Daoy (cell line): ENCODE results near the gene RPS6KA6. TPM values are rescaled to one million over a fixed set of nuclear protein-coding genes. Genes with fewer than 3 reads are reported as not detected.
A peak's percentile ranks its signal among the peaks of the same experiment; 100 is the strongest.

Experiments
- DNase-seq: peaks from one replicate; pipeline ENCODE4 v3.0.0-alpha.2; 2015; ENCODE audit warnings: low read depth
- total RNA-seq: library from RNA; depleted of rRNA; stranded (reverse); fragments of >200 nt; shearing (Covaris generic); gene quantifications from 2 replicates; pipeline ENCODE4 v1.2.3, GENCODE V29; 2014; rRNA removed

Gene RPS6KA6
- total RNA-seq: 0.80 and 1.1 TPM in 2 replicates

DNA sequence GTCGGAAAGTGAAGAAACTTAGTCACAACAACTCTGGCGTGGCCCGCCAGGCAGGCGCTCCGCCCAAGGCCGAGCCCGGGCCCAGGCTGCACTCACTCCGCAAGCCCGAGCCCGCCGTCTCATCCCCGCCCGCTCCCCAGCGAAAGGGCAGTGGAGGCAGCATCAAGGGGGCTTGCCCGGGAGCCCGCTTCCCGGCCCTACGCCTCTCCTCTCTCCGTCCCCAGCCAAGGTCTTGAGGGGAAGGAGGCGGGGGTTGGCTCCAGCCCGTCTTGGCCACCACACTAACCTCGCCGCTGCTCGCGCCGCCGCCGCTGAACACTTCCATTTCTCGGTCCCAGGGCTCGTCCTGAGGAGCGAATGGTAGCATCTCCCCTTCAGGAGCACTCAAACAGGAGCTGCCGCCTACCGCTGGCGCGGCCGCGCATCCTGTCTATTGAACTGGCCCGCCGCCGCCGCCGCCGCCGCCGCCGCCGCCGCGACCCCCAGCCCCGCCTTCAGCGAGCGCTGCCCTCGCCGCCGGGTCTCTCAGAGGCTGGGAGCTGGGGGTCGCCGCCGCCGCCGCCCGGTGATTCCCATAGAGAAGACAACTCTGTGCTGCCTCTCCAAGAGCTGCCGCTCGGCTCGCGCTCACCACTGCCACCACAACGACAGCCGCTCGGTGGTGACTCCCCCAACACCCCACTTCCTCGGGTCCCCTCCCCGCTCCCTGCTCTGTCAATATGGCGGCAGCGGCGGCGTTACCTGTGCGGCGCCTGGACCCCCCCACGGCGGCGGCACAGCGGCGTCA is at the start of gene RPS6KA6:
Gene RPS6KA6 (minus strand): TSS at position 667 of the 787 bp plus-strand sequence. CDS start 300 bp downstream, at position 367.
- peak; percentile 3 for DNase-seq

DNA sequence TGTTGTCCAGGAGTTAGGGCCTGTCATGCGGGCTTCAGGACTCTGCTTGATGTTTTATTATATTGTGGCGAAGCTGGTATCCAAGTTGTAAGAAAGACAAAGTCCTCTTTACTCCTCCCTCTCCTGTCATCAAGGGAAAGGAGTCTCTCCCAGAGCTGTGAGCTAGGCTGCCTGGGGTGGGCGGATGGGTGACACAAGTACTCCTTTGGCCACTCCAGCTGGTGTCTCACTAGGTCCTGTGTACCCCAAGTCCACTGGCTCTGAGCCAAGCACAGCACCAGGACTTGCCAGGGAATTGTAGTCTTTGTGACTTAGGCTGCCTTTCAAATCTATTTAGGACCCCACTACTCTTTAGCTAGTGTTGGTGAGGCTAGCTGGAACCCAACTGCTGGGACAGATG is 36.7 kb upstream of the RPS6KA6 start:
- no peak for DNase-seq

DNA sequence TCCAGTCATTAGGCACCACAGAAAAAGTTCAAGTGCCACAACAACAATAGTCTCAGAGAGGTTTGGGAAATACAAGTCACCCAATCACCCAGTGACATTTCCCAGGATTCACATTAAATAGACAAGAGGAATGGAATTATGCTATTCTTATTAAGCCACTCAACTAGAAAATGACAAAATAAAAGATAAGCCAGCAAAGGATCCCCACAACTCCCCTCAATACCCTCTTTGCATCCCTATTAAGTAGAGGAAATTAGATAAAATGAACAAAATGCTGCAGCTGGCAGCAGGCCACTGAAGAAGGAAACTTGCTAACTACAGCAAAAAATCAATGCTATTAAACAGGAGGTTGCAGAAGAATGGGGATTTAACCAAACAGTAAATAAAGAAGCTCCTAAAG is 35.3 kb upstream of the RPS6KA6 start:
- no peak for DNase-seq

DNA sequence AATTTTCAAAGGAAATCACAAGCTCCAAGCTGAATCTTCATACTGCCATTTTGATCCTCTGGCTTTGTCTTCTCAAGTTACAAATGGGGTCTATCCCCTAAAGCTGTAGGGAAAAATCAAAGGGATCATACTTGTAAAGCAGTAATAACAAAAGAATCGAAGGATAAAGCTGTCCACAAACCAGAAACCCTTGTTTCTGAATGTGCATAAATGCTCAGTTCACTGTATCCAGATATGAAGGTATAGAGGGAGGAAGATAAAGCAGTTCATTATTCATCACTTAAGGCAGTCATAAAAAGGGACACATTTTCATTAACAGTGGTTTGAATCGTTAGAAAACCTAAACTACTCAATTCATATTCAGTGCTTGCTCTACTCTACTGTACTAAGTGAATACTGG is 33.2 kb upstream of the RPS6KA6 start:
- DNase-seq: no peak

DNA sequence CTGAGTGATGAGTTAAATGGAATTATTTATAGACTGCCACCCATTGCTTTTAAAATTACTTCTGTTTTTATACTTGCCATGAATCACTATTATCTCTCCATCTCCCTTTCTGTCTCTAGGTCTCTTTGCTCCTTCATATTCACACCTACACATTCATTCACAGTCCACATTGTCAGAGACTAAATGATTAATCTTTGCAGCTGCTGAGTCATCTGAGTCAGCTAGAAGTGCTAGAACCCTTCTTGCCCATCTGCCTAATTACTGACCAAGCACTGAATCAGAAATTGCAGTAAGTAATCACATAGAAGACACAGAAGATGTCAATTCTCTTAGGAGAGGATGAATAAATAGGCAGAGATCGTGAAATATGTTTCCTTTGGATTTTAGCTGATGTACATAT is 31.6 kb upstream of the RPS6KA6 start:
- DNase-seq: no peak

DNA sequence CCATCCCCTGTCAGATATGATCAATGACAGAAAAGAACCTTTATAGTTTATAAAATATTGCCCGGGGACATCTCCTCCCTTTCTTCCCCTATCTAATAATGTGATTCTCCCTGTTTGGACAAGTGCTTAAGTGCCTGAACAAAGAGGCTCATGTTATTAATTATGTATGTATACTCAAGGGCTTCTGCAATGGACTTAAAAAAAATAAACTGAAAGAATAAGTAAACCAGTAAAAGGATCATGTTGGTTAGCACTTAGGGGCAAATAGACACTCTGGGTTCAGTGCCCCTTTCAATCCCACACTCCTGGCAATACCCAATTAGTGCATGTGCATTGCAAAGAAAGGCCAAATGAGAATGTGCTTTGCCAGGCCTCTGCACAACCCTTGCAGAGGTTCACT is 30.7 kb upstream of the RPS6KA6 start:
- no peak for DNase-seq

DNA sequence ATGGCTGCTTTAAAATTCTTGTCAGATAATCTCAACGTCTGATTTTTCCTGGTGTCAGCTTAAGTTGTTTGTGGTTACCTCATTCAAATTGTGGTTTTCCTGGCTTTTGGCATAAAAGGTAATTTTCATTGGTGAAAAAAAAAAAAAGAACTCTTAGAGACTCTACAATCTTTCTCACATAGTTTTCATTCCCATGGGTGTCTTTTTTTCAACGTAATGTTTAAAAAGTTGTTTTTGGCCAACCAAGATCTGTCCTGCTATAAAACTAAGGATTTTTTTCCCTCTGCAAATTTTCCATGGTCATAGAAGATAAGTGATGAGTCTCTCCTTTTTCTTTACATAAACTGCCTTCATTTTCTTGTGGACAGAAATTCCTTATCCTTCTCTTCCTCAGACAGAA is 28.9 kb upstream of the RPS6KA6 start:
- no peak for DNase-seq

DNA sequence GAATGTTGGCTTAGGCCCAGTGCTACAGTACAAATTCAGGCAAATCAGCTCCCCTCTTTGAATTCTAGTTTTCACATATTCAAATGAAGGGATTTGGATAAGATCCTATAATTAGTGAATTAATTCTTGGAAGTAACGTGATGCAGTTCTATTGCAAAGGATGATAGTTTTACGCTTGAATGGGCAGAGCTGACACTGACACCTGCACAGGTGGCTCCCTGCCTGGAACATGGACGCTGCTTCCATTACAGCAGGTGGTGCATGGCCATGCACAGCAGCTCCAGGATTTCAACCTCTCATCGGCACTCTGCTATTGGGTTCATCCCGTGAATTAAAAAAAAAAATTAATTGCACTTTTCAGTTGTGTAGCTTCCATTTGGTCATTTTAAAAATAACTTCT is 28.4 kb upstream of the RPS6KA6 start:
- no peak for DNase-seq

DNA sequence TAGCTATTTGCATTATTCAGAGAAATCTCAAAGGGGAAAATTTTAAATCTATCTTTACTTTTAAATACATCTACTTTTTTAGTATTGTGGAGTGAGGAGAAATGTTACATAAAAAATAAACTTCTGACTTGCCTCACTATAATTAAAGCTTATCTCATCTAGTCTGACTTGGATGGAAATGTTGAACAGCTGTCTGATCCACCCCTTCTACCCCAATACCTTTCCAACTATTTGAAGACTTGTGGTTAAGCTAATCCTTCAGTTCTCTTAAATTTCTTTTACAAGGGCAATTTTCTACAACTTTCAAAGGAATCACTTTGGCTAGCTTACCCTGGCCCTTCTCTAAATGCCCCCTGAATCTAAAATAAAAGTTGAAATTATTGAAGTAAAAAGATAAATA is 17.3 kb upstream of the RPS6KA6 start:
- DNase-seq: no peak

DNA sequence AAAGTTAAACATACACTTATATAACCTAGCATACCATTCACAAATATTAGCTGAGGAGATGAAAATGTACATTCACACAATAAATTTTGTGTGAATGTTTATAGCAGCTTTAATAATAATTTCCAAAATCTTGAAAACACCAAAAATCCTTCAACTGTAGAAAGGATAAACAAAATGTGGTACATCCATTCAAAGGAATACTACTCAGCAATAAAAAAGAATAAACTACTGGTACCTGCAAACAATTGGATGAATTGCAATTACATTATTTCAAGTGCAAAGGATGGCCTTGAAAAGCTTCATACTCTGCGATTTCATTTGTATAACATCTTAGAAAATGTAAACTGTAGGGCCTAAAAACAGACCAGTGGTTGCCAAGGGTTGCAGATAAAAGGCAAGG is 11.7 kb upstream of the RPS6KA6 start:
- DNase-seq: no peak

DNA sequence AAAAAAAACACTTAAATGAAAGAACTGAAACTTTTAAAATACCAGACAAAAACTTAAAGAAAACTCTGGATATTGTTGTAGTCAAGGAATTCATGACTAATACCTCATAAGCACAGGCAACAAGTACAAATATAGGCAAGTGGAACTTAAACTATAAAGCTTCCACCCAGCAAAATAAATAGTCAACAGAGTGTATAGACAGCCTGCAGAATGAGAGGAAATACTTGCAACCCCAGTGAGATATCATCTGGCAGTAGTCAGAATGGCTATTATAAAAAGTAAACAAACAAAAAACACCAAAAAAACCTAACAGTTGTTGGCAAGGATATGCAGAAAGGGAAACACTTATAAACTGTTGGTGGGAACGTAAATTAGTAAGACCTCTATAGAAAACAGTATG is 9.6 kb upstream of the RPS6KA6 start:
- DNase-seq: no peak

DNA sequence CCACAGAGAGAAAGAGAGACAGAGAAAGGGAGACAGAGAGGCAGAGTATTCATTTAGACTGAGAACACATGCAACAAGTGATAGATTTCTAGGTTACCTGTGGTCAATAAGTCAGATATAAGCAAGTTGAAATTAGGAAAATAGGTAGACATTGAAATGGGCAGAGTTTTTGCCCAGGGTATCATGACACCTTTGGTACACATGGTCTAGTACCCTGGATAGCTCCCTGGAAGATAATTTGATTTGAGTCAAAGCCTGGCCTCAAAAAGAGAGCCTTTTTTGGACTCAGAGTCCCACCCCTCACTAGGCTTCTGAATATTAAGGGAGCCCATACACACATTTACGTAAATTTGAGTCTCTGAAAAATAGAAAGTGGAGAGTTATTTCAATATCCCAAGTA is 4.0 kb upstream of the RPS6KA6 start:
- DNase-seq: no peak

DNA sequence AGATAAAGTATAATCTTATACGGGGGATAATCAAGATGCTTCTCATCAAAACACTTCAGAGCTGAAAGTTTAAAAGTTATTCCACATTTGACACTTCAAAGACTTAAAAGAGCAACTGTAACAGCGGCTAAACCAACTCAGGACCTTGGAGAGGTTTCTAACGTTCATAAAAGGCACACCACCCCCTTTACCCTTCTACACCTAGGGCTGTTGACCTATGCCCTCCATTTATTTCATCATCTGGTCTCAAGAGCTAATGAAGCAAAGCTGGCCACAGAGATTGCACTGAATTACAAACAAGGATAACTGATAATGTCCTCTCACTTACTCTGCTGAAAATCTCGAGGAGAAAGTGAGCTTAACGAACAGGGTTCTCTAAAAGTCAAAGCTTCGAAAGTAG is 1.1 kb upstream of the RPS6KA6 start:
- DNase-seq: no peak

DNA sequence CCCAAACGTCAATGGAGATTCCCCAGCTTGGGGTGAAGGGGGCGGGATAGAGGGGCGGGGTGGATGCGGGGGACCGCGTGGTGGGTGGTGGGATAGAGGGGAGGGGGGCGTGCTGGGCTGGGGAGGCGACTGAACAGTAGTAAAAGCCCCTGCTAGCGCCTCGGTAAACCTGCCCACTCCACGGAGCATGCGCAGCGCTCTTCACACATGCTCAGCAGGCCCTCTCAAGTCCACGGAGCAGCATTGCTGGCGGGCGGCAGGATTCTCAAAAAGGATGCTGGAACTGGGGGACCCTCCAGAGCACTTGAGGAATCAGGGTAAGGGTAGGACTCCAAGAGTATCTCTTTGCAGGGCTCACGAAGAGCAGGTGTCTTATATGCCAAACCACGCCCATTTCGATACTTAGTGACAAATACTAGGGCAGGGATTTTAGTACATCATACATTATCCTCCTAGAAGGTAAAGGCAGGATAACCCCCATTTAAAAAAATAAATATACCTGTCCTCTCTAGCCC is 378 bp upstream of the RPS6KA6 start:
- DNase-seq: peak; percentile 19

DNA sequence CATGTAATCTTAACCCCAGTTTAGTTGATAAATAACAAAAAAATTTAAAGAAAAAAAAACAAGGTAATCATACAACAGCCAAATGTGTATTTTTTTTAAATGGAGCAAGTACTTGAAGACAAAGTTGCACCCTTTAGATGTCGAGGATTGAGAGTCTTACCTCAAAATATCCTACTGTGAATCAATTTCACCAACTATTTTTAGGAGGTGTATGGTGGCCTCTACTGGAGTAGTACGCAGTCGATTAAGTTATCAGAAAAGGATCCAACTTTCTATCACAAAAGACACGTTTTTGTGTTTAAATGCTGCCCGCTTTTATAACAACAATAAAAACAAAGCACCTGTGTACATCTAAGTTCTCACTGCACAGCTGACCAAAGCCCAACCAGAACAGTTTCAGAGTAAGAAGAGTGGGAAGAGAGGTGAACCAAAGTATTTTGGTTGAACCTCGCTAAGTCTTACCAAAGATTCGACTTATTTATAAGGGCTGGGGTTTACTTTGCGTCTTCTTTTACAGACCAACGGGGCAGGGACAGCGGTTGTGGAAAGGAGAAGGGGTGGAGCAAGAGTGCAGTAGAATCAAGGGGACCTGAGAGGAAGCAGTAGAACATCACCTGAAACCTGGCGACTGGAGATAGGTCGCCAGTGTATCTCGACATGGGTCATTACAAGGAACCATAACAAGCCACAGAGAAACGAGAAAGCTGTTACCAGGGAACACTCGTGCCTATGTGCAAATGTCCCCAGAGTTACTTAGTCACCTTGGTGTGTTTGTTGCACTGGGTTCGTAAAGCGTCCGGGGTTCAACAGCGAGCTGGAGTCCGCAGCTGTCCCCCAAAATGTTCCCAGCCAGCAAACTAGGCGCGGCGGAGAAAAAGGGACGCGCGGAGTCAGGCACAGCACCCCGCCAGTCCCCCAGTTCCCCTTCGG is 1.1 kb downstream of the RPS6KA6 start:
- DNase-seq: no peak

DNA sequence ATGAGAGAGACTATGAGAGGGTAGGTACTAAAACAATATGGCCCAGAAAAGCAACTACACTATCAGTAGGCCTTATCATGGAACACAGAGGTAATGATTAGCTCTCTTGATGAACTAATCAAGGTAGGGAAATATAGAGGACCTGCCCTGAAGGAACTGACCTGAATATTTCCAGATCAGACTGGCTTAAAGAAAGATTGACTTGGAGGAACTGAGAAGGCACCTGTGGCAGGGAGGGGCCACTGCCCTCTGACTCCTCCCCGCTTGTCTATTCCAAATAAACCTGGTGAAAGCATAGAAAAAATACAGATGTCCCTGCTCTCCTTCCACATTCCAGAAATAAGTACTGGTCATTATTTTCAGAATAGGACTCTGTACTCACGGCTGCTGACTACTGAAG is 5.5 kb downstream of the RPS6KA6 start:
- no peak for DNase-seq

DNA sequence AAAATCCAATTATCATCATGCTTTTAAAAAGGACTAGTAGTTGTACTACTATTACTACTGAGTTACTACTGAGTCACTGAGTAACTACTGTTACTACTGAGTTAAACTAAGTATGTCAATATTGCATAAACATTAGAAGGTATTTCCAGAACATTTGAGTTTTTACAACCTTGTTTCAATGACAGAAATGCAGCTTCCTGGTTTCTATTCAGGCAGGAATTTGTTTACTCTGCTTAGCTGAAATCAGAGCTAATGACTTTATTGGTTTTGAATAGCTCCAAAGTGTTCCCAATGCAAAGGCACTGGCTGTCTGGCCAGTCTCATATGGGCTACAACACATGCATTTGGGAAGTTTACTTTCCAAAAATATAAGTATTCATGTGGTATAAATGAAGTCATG is 12.0 kb downstream of the RPS6KA6 start:
- DNase-seq: no peak

DNA sequence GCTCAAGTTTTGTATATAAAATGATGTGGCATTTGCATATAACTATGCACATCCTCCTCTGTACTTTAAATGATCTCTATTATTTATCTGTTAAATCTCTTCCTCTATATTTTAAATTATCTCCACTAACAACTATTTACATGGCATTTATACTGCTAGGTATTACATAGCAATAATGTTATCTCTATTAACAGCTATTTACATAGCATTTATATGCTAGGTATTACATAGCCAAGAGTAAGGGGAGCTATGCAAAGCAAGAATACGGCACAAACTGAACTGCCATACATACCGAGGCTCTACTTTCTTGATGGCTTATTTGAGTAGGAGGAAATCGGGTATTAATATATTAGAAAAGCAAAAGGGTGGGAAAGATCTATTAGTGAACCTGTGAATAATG is 12.7 kb downstream of the RPS6KA6 start:
- no peak for DNase-seq

DNA sequence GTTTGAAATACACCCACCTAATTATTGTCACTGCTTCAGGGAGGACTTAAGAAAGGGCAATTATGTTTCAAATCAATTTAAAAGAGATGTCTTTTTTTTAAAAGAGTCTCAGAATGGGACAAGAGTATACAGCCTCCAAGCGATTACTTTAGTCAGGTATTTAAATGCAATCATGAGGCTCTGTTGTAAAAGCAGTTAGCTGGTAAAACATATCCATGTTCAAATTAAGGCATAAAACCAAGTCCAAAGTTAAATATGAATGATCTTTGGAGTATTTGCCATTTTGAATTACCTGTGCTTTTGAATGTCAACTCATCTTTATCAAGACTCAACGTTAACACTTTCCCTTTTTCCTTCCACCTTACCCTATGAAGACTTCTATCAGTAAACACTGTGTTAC is 13.7 kb downstream of the RPS6KA6 start:
- DNase-seq: no peak

DNA sequence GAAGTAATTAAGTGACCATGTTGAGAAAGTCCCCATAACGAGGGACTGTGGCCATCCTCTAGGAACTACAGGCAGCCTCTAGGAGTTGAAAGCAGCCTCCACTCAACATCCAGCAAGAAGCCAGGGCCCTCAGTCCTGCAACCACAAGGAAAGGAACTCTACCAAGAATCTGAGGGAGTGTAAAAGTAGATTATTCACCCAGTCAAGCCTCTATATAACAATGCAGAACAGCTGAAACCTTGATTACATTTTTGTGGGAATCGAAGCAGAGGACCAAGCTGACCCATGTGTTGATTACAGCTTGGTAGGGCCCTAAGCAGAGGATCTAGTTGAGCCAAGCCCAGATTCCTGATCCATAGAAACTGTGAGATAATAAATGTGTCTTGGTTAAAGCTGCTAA is 17.1 kb downstream of the RPS6KA6 start:
- DNase-seq: no peak

DNA sequence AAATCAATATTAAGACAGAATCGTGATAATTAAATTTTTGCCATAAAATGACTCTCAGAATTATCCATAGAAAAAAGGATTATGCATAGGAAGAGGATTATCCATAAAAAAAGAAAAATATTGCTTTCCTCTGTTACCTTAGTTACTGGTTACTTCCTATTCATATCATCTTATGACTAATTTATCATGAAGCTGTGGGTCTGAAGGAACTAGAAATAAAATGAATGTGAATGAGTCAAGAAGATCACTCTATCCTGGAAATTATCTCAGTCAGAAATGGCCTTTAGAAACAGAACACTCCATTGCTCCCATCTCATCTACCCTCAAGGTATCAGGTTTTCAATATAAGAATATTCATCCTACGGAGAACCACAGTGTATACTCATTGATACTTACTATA is 19.4 kb downstream of the RPS6KA6 start:
- DNase-seq: no peak

DNA sequence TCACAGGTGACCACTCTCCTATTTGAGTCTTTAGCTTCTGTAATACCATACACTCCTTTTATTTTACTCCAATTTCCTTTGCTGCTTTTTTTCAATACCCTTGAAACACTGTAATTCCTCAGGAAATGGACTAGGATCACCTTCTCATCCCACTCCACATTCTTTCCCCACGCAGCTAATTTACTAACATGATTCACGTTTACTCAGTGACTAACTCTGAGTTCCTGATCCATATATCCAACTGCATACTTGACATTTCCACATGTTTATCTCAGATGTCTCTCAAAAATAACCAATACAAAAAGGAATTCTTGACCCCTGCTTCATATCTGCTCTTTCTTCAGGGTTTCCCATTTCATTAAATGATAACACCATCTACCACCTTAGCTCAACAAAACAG is 19.9 kb downstream of the RPS6KA6 start:
- DNase-seq: peak; percentile 3

DNA sequence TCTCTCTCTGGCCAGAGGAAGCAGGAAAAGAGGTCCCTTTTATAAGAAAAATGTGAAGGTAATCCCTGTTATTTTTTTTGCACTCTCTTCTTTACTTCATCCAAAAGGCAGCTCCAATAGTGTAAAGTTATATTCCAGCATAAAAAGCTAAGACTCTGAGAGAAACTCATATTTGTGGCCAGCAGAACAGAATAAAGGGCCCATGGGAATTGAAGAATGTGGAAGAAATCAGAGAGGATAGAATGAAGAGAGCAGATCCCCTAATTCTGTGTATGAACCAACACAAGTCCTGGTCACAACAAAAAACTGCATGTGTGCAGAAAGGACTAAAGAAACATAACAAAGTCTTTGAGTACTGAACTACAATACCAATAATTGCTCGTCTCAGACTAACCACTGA is 22.3 kb downstream of the RPS6KA6 start:
- no peak for DNase-seq
